NCI-H128 (cell line): ENCODE measurements around the gene KRTAP4-5.
"Not testable (repeated sequence)": the region's sequence is repeated elsewhere in the genome, so short reads cannot be mapped to it uniquely, and the experiment has no call there.

Experiments
- DNase-seq: peaks from one replicate; lab custom pipeline; 2025; ENCODE audit not compliant: unreplicated experiment; lab: John Stamatoyannopoulos, UW

Gene KRTAP4-5

DNA sequence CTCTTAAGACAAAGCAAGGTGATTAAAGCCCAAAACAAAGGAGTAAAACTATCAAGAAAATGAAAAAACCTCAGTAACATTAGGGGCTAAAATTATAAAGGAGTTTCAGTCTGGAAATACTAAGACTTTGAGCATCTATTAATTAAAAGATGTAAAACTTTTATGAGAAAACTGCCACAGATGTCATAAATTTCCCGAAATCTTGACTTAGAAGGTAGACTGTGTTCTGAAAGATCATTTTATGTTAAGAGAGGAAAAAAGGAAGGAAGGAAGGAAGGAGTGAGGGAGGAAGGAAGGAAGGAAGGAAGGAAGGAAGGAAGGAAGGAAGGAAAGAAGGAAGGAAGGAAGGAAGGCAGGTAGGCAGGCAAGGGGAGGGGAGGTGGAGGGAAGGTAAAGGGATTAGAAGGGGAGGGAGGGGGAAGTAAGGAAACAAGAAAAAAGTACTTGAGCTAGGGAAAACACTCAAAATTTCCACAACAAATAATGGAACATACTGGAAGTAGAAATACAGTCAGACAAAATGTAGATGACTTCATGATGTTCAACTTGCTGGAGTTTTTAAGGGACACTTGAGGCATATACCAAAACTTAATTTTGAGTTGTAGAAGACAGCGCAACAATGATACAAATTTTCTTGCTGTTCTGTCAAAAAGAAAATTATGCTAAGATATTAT, 2.0 kb downstream of the KRTAP4-5 start:
- no peak for DNase-seq

- no peak for DNase-seq
Measured at GRCh38 chr17:41145261-41145660, 4.4 kb downstream of the KRTAP4-5 start.

GRCh38 chr17:41144846-41145245, 4.8 kb downstream of the KRTAP4-5 start:
- DNase-seq, result no peak

- no peak for DNase-seq
Measured at GRCh38 chr17:41141361-41141760, 8.3 kb downstream of the KRTAP4-5 start.

DNA sequence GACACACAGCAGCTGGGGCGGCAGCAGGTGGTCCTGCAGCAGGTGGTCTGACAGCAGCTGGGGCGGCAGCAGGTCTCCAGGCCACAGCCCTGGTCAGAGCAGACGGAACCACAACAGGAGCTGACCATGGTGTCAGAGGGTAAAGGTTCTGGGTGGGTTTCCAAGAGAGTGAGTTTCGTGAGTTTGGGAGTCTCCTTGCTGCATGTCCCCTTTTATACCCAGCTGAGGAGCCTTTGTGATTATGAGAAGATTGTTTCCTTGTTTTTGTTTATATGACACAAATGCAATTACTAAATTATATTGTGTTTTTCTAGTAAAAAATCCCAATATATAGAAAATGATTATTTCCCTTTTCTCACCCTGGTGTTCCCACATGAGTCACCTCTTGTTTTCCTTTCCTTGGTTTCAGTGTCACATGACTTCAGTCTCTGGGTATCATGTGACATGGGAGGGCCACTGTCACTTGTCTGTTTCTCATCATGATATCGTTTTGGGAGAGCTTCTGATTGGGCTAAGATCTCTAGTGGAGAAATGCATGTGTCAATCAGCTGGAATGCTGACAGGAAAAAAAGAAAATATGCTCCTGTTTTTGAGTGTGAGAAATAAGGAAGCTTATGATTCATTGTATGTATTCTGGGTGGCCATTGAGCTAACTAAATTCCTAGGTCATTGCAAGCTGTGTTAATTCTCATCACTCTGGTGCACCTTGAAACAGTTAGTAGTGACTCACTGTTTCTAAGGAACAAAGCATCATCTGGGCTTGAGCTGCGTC, 9.1 kb downstream of the KRTAP4-5 start, which contains the start of gene KRTAP4-6:
TSS of gene KRTAP4-6 (minus strand) at position 185 of the 772 bp plus-strand sequence. CDS start at position 128, 57 bp downstream.
- DNase-seq, result no peak

GRCh38 chr17:41139865-41140264, 9.8 kb downstream of the KRTAP4-5 start:
- DNase-seq, result not testable (repeated sequence)

- DNase-seq, result no peak
Measured at GRCh38 chr17:41133880-41134735, 15.5 kb downstream of the KRTAP4-5 start.

GRCh38 chr17:41131979-41132378, 17.6 kb downstream of the KRTAP4-5 start:
- no peak for DNase-seq

DNA sequence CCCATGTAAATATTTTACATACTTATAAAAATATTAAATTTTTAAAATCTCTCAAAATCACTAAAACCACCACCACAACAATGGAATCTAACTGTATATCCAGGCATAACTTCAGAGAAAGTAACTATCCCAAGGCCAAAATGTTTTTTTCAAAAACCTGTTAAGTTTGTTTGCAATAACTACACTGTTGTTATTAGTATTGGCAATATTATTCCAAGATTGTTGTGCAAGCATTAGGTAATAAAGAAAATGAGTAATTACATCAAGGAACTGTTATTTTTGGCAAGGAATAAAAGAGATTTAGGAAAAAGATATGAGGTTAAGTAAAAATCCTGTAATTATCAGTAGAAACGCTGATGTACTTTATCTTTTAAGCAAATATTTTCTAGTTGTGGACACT, 22.3 kb downstream of the KRTAP4-5 start:
- no peak for DNase-seq

DNA sequence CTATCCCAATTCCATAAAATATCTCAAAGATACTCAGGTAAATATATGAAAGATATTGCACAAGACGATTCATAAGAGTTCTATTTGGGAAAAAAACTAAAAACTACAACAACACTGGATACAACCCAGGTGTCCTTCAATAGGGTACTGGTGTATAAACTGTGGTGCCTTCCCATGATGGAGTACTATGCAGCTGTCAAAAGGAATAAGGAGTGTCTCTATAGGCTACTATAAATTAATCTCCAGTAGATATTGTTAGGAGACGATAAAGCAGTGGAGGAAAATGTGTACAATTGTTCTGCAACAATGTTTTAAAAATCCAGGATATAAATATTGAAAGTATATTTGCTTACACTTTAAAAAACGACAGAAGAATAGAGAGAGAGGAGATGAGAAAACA, 23.2 kb downstream of the KRTAP4-5 start:
- no peak for DNase-seq

- no peak for DNase-seq
Measured at GRCh38 chr17:41125064-41125463, 24.6 kb downstream of the KRTAP4-5 start.

GRCh38 chr17:41123991-41124371, 25.6 kb downstream of the KRTAP4-5 start, which contains the start of gene KRTAP4-12:
TSS of gene KRTAP4-12 (minus strand) at chr17:41124182. CDS start at chr17:41124122, 60 bp downstream.
- DNase-seq, result not testable (repeated sequence)

DNA sequence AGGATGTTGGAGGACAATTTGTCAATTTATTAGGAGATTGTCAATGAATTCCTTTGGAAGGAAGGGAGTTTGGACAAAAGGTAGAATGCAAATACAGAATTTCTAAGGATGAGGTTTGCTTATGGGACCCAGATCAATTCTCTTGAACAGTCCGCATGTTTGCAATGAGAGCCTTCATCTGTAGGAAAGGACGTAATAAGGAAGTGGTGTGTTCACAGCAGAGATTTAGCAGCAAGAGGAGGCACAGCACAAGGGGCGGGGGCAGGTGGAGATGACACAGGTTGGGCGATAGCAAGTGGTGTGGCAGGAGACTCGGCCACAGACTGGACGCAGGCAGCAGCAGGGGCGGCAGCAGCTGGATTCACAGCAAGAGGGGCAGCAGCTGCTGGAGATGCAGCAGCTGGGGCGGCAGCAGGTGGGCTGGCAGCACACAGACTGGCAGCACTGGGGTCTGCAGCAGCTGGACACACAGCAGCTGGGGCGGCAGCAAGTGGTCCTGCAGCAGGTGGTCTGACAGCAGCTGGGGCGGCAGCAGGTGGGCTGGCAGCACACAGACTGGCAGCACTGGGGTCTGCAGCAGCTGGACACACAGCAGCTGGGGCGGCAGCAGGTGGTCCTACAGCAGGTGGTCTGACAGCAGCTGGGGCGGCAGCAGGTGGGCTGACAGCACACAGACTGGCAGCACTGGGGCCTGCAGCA, 26.2 kb downstream of the KRTAP4-5 start:
- DNase-seq, result not testable (repeated sequence)

DNA sequence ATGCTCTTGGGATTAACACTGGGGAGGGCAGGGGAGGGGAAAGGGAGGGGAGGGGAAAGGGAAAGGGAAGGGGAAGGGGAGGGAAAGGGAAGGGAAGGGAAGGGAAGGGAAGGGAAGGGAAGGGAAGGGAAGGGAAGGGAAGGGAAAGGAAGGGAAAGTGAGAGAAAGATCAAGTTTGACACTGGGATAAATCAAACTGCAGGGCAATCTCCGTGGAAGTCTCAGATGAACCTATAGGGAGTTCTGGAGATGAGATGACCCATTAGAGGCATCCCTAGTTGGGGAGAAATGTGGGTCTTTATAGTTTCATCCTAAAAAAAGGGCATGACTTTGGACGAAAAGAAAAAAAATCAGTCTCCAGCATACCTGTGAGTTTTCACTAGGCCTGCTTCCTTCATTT, 27.9 kb downstream of the KRTAP4-5 start:
- DNase-seq, result no peak

DNA sequence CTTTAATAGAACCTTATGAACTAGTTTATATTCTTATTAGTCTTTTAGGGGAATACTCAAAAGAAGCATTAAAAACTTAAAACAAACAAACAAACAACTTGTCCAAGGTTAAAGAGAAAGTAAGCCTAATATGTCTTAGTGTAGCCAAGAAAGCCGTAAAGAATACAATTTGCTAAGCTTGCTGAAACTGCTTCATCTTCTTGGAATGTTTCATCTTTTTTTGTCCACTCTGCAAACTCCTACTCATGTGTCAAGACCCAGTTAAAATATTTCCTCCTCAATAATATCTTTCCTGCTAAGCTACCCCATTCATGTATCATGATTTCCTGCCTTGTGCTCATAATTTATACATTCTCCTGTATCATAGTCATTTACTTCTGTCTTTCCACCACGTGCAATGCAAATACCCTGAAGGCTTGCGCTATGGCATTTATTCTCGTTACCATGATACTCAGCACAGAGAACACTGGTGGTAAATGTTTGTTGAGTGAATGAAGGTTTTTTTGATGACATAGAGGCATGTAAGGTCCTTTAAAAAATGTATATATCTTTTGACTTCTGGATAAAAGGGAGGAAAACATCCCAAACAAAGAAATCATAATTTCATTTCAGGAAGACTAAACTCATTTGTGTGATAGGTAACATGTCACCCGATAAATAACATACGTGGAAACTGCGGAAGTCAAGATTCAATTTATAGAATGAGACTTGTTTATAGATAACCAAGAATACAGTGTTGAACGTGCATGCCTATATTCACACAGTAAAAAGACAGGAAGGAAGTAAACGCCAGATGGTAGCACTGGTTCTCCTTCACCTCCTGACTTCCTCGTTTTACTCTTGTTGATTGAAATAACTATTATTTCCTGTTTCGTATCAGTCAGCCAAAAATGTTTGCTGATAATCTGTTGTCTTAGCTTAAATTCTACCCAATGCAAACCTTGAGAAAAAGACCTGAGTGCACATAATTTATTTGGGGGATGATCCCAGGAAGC, 29.6 kb downstream of the KRTAP4-5 start:
- DNase-seq, result not testable (repeated sequence)

DNA sequence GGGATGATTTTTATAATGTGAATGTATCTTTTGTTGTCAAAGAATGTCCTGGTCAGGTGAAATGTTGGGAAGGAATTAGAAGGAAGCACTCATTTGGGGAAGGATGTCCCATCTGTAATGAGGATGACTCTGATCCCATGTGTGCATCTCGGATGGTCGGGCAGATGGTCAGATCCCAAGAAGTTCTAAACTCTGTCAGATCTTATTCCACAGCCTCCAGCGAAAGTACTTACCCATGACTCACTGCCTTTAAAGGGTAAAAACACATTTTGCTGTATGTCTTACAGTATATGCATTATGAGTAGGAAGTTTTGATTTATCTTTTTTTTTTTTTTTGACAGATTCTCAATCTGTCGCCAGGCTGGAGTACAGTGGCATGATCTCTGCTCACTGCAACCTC, 30.9 kb downstream of the KRTAP4-5 start:
- no peak for DNase-seq

- DNase-seq, result not testable (repeated sequence)
Measured at GRCh38 chr17:41117846-41118386, 31.7 kb downstream of the KRTAP4-5 start, which contains the start of gene KRTAP4-11. TSS of gene KRTAP4-11 (minus strand) at chr17:41118373. CDS start at chr17:41118315, 58 bp downstream.

DNA sequence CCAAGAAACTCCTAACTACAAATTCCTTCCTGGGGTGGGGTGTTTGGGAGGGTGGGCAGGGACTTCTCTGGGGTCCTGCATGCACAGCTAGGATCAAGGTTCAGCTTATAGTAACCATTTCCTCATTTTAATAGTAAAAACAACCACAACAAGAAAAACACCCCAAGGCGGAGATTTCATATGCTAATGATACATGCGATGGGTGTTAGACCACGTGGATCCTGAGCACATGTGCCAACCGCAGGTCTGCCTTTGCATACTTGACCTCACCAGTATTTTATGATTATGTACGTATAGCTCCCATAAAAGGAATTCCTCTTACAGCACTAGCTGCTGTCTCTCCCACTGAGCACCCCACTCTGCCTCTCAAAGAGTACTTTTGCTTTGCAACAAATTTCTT, 33.3 kb downstream of the KRTAP4-5 start:
- no peak for DNase-seq
